ENCODE data around the gene CD19.
"Not testable (repeated sequence)": the region's sequence is repeated elsewhere in the genome, so short reads cannot be mapped to it uniquely, and the experiment has no call there.

Gene CD19

DNA sequence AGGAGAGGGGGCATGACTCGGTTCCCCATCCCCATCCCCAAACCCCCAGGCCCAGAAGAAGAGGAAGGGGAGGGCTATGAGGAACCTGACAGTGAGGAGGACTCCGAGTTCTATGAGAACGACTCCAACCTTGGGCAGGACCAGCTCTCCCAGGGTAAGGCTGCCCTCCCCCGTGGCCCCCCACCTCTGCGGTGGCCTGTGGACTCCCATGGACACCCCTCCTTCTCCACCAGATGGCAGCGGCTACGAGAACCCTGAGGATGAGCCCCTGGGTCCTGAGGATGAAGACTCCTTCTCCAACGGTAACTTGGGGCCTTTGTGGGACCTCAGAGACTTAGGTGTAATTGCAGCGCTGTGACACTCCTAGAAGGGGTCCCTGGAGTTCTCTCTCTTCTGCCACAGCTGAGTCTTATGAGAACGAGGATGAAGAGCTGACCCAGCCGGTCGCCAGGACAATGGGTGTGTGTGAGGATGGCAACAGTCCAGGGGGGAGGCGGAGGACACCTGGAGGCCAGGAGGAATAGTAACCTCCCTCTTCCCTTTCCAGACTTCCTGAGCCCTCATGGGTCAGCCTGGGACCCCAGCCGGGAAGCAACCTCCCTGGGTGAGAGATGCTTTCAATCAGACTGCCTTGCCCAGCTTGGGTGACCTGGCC is 5.6 kb downstream of the CD19 start:
- no peak for DNase-seq (ENCODE audit: low read depth)

DNA sequence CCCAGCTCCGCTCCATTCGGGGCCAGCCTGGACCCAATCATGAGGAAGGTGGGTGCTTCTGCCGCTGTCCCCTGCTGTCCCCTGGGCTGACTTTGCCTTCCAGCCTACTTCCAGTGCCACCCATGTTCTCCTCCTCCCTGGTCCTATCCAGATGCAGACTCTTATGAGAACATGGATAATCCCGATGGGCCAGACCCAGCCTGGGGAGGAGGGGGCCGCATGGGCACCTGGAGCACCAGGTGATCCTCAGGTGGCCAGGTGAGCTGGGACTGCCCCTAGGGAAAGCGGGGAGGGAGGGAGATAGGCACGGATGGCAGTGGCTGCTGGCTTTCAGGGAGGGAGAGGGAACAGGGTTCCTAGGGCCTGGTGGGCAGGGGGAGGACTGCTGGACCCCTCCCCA is 7.0 kb downstream of the CD19 start:
- no peak for DNase-seq (ENCODE audit: low read depth)

DNA sequence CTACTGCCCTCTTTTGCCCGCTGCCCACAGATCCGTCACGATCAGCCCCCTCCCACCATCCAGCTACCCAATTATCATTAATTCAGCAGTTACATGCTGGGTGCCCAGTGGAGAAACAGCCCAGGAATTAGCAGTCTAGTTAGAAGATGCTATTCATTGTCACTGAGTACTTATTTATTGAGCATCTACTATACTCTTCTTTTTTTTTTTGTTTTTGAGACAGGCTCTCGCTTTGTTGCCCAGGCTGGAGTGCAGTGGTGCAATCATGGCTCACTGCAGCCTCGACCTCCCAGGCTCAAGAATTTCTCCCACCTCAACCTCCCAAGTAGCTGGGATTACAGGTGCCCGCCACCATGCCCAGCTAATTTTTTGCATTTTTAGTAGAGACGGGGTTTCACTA is 8.1 kb downstream of the CD19 start:
- DNase-seq (ENCODE audit: low read depth), result not testable (repeated sequence)

DNA sequence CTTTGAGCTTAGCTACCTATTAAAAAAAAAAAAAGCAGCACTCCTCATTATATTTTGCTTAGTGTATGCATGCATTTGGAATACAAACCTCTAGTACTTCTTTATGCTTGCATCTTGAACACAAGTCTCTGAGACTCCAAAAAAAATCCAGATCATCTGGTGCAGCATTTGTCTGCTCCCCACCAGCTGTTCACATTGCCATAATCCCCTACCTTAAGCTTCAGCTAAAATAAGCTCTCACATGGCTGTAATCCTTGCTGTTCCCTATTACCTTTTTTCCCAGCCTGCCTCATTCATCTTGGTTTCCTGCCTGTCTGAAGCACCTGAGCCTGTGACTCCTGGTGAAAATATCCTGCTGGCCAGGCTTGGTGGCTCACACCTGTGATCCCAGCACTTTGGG is 11.5 kb downstream of the CD19 start:
- DNase-seq (ENCODE audit: low read depth), result no peak

DNA sequence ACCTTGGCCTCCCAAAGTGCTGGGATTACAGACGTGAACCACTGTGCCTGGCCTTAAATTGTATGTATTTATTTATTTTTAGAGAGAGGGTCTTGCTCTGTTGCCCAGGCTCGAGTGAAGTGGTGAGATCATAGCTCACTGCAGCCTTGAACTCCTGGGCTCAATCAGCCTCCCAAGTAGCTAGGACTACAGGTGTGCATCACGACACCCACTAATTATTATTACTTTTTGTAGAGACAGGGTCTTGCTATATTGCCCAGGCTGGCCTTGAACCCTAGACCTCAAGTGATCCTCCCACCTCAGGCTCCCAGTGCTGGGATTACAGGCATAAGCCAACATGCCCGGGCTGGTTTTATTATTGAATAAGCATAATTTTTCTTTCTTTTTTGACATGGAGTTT is 14.9 kb downstream of the CD19 start:
- DNase-seq (ENCODE audit: low read depth), result no peak

DNA sequence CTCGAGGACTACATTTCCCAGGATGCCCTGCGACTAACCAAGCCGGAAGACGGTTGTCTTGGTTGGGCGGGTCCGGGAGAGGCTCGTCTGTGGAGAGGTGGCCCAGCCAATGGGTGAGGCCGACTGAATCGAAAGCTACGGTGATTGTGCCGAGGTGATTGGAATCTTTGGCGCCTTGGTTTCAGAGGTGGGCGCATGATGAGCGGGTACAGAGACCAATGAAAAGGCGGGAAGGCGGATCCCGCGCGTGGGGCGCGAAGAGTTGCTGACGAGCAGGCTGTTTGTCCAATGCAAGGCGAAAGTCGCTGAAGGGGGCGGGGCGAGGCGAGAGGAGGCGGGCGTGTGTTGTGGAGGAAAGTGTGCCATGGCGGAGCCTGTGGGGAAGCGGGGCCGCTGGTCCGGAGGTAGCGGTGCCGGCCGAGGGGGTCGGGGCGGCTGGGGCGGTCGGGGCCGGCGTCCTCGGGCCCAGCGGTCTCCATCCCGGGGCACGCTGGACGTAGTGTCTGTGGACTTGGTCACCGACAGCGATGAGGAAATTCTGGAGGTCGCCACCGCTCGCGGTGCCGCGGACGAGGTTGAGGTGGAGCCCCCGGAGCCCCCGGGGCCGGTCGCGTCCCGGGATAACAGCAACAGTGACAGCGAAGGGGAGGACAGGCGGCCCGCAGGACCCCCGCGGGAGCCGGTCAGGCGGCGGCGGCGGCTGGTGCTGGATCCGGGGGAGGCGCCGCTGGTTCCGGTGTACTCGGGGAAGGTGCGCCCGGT is 19.1 kb downstream of the CD19 start, which contains the start of gene NFATC2IP:
TSS of gene NFATC2IP (plus strand) at position 290 of the 762 bp plus-strand sequence. CDS start at position 365, 75 bp downstream.
- peak; percentile 98 for DNase-seq (ENCODE audit: low read depth)

DNA sequence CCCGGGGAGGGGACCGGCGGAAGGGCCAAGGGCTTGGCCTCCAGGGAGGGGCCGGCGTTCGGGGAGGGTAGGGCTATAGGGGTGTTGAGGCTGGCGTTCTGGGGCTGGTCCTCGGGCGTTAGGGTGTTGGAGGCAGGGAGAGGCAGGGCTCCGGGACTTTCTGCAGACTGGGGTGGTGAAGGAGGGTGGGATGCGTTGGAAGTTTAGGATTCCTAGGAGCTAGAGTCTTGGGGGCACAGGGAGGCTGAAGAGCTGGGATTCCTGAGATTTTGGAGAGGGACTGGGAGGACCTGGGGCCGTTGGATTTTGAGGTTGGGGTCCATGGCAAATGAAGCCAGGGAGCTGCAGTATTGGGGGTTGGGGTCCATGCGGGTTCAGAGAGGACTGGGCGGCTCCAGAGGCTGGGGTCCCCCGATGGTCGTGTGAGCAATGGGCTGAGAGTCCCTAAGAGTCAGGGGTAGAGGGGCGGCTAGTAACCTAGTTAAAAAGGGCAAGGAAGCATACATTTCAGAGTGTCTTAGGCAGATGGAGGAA is 19.7 kb downstream of the CD19 start:
- no peak for DNase-seq (ENCODE audit: low read depth)

DNA sequence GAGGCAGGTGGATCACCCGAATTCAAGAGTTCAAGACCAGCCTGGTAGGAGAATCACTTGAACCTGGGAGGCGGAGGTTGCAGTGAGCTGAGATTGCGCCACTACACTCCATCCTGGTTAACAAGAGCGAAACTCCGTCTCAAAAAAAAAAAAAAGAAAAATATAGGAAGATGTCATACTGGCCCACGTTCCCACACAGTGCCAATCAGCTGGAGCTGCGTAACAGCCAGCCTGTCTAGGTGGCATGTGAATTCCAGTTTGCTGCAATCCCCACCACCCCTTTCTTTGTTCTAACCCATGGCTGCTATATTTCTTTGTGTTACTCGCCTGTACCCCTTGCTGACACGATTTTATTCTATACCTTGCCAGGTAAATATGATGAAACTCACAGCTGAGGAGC is 26.4 kb downstream of the CD19 start:
- no peak for DNase-seq (ENCODE audit: low read depth)

DNA sequence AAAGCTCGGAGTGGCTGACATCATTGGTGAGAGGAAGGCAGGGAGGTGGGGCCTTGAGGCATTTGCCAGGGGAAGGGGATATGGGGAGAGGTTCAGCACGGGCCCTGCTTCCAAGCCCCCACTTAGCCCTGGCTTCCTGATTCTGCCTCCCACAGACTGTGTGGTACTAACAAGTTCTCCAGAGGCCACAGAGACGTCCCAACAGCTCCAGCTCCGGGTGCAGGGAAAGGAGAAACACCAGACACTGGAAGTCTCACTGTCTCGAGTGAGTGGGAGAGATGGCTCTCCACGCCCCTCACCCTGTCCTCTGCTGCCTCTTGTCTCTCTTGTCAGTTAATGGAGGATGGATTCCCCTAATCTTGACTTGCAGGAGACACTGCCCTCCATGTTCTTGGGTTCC is 27.1 kb downstream of the CD19 start:
- no peak for DNase-seq (ENCODE audit: low read depth)

DNA sequence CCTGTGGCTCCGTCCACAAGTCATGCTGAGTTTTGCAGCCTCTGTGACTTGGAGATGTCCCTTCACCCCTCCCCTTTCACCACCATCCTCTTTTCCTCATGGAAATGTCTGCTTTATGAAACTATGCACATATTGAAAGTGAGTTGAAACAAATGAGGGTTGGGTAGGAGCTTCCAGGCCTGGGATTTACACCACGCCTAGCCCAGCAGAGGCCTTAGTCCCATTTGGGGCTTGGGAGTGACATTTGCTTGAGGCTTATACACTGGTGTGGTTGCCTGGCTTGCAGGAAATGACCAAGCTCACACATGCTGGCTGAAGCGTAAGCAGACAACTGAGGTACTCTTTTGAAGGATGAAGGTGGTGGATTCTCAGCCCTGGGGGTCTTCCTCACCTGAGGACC is 32.3 kb downstream of the CD19 start:
- DNase-seq (ENCODE audit: low read depth), result no peak

DNA sequence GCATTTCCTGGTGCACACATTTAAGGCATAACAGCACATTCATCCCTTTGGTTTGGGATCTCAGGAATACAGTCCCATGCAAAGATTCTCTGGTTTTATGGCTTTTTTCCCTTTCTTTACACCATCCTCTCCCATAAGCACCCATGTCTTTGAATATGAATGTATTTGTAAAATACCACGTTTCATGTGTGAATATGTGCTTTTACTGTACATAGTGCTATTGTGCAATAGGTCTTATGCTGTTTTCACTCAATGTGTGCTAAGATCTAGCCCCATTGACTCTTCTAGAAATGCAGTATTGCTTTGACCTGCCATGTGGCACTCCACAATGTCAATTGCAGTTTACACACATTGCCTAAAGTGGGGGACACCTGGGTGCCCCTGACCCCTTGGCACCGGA is 32.7 kb downstream of the CD19 start:
- DNase-seq (ENCODE audit: low read depth), result no peak

DNA sequence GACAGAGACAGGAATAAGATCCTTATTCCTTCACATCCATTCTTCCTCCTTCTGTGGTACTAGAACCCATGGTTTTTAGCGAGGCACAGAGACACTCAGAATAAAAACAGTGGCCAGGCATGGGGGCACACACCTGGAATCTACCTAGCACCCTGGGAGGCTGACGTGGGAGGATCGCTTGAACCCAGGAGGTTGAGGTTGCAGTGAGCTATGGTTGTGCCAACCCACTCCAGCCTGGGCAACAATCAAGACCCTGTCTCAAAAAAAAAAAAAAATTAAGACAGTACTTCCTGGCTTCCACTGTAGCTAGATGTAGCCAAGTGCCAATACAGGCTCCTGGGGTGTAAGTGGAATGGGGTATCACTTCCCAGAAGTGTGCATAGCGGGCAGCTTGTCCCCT is 35.4 kb downstream of the CD19 start:
- no peak for DNase-seq (ENCODE audit: low read depth)

DNA sequence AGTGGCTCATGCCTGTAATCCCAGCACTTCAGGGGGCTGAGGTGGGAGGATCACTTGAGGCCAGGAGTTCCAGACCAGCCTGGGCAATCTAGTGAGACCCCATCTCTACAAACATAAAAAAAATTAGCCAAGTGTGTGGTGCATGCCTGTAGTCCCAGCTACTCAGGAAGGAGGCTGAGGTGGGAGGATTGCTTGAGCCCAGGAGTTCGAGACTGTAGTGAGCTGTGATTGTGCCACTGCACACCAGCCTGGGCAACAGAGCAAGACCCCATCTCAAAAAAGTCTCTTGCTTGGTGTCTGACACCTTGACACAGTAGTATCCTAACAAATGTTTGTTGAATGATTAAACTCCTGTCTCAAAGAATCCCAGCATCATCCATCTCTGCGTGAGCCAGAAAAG is 37.9 kb downstream of the CD19 start:
- not testable (repeated sequence) for DNase-seq (ENCODE audit: low read depth)

DNA sequence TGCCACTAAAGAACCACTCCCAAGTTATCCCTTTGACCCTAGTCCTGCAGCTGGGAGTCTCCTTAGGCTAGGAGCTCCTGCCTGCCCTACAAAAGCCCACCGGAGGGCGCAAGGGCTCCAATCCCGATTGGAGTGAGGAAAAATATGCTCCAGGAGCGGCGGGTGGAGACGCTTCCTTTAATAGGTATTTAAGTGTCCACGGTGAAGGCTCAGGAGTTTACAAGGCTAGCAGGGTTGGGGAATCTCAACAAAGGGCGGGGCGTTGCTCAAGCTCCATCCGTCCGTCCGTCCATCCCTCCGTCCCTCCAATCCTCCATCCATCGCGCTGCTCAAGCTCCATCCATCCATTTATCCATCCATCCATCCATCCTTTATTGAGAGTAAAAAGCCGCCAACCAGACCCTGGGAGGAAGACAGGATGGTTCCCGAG is 42.3 kb downstream of the CD19 start:
- DNase-seq (ENCODE audit: low read depth), result no peak

DNA sequence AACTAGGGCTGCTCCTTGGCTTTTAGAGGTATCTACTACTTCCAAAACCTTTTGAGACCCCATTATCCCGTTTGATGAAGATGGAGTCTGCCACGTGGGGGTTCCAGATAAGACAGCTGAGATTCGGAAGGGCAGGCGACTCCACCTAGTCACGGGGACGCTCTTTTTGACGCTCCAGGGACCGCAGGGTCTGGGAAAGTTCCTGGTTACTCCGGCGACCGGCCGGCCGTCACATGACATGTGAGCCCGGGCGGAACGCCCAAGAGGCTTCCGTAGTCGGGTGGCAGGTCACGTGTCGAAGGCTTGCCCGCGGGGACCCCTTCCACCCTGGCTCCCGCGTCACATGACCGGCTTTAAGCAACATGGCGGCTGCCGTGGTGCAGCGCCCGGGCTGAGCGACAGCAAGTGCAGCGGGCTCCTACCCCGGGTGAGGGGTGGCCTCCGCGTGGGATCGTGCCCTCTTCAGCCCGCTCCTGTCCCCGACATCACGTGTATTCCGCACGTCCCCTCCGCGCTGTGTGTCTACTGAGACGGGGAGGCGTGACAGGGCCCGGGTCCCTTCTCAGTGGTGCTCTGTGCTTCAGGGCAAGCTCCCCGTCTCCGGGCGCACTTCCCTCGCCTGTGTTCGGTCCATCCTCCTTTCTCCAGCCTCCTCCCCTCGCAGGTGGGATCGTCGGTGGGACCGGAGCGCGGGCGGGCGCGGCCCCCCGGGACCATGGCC is 42.8 kb downstream of the CD19 start, which contains the start of gene SPNS1:
TSS of gene SPNS1 (plus strand) at position 342 of the 721 bp plus-strand sequence. CDS start at position 716, 374 bp downstream.
- DNase-seq (ENCODE audit: low read depth), result peak; percentile 89

DNA sequence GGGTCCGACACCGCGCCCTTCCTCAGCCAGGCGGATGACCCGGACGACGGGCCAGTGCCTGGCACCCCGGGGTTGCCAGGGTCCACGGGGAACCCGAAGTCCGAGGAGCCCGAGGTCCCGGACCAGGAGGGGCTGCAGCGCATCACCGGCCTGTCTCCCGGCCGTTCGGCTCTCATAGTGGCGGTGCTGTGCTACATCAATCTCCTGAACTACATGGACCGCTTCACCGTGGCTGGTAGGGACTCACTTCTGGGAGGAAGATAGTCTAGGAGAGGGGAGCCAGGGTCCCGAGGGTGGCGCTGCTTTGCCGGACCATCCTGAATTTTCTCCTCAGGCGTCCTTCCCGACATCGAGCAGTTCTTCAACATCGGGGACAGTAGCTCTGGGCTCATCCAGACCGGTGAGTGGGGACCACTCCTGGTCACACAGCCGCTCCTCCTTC is 43.4 kb downstream of the CD19 start:
- DNase-seq (ENCODE audit: low read depth), result no peak

DNA sequence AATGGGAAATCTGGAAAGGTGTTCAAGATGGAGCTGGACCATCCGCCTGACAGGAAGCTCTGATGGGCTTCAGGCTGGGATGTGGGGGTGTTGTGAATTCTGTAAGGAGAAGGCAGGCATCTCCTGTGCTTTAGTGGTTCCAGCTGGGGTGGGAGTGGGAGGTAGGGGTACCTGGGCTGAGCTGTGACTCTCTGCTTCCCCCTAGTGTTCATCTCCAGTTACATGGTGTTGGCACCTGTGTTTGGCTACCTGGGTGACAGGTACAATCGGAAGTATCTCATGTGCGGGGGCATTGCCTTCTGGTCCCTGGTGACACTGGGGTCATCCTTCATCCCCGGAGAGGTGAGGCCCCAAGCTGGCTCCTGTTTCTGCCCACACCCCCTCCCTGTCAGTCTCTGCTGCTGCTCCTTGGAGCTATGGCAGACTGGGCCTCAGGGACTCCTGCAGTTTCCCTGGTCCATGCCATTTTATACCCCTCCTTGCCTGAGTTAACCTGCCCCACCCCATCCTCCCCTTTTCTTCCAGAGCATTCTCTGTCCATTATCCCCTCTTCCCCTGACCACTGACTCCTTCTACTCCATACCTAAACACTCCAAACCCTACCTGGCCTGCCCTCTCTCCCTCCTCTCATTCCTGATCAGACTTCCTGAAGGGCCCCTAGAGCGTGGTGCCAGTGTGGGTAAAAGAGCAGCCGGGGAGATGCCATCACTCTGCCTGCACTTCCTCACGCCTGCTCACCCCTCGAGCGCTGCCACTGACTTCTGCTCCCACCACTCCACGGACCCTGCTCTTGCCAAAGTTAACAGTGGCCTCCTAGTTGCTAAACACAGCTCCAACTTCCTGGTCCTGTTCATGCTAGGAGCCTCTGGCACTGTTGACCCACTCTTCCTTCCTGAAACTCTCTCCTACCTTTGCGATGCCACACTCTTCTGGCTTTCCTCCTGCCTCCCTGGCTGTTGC is 46.2 kb downstream of the CD19 start:
- DNase-seq (ENCODE audit: low read depth), result no peak

DNA sequence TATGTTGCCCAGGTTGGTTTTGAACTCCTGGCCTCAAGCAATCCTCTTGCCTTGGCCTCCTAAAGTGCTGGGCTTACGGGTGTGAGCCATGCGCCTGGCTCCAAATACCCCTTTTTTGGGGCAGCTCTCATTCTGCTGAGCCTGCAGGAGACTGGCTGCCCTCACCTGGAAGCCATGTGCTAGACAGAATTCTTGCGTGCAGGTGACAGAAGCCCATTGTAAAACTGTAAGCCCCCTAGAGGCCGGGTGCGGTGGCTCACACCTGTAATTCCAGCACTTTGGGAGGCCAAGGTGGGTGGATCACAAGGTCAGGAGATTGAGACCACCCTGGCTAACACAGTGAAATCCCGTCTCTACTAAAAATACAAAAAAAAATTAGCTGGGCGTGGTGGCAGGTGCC is 48.6 kb downstream of the CD19 start:
- DNase-seq (ENCODE audit: low read depth), result not testable (repeated sequence)

DNA sequence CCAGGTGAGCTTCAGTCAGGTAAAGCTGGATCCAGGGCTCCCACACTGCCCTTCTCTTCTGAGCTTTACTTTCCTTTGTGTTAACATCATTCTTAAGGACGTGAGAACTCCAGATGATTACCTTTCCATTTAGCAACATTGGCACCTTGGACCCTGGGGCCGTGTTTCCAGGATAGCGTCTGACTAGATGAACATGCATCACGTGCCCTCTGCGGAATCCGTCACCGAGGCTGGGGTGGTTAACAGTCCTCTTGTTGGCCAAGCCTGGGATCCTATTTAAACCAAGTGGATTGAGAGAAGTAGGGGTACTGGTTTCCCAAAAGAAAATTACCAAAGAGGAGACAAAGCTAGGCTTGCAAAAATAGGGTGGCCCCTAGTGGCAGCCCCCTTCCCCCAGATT is 49.2 kb downstream of the CD19 start:
- no peak for DNase-seq (ENCODE audit: low read depth)

DNA sequence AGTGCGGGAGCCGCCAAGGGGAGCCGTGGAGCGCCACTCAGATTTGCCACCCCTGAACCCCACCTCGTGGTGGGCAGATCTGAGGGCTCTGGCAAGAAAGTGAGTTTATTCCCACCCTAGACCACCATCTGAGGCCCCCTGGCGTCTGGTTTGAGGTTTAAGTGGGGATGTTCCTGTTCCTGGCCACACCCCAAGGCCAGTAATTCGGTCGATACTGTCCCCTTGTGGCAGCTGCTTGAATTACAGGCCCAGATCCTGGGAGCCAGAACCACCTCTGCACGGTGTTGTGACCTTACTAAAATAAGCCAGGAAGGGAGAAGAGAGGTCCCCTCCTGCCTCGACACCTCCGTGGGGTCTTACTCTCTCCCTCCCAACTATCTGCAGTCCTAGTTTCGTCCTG is 49.7 kb downstream of the CD19 start:
- no peak for DNase-seq (ENCODE audit: low read depth)

DNA sequence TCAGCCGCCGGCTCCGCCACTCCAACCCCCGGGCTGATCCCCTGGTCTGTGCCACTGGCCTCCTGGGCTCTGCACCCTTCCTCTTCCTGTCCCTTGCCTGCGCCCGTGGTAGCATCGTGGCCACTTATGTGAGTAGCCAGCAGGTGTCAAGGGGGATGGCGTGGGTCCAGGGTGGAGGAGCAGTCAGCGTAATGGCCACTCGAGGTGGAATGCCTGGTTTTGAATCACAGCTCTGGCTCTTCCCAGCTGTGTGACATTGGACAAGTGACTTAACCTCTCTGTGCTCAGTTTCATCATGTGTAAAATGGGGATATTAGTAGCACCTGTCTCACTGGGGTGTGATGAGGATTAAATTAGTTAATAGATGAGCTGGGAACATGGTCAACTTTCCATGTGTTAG is 50.6 kb downstream of the CD19 start:
- no peak for DNase-seq (ENCODE audit: low read depth)

All from stimulated activated CD8-positive, alpha-beta memory T cell treated with anti-CD3 and anti-CD28 coated beads, Interleukin-12 subunit alpha, Interleukin-12 subunit beta, amount 100 ng/mL, for 4 hours (primary cell).